Measurements from ENCODE around the gene SLC44A5.

The SLC44A5 gene

GRCh38 chr1:75472089-75472970 is 138.6 kb downstream of the SLC44A5 start:
- Histone ChIP-seq H3K4me1 (ENCODE audit: insufficient read depth, low read length) (no peaks in the 10 kb centered on the region), H3K9ac (ENCODE audit: low read depth, low read length) (no peak overlapping the region), H3K4me3 (ENCODE audit: low read depth in 1 of 2, low read length in 2 of 2) (no peak overlapping the region), H3K27me3 (ENCODE audit: insufficient read depth, low read length, poor library complexity) (no peaks in the 10 kb centered on the region), H4K20me1 (ENCODE audit: insufficient read depth, low read length) (no peaks in the 10 kb centered on the region), H3K9me3 (ENCODE audit: insufficient read depth, low read length, severe bottlenecking) (no peaks in the 10 kb centered on the region), H3K27ac (ENCODE audit: low read length) (no peak overlapping the region), H3K36me3 (ENCODE audit: insufficient read depth, low read length) (no peaks in the 10 kb centered on the region), H3K79me2 (ENCODE audit: insufficient read depth, low read length) (no peaks in the 10 kb centered on the region), H2AFZ (ENCODE audit: low read depth, low read length) (no peak overlapping the region), H3K4me2 (ENCODE audit: insufficient read depth, low read length) (no peak overlapping the region)
- DNase-seq: no peak
- no peak for TF ChIP-seq CTCF (IDR thresholded peaks at IDR 0.05; ENCODE audit: borderline replicate concordance, extremely low read depth, low read length, poor library complexity, severe bottlenecking)
- TF ChIP-seq EZH2 (IDR thresholded peaks at IDR 0.05; ENCODE audit: borderline replicate concordance, low read depth, low read length, severe bottlenecking): no peak
- no peak for ATAC-seq (ENCODE audit: insufficient read depth, low read depth)

- Histone ChIP-seq H3K36me3 (ENCODE audit: insufficient read depth, low read length) (no peaks in the 10 kb centered on the region), H3K27me3 (ENCODE audit: insufficient read depth, low read length, poor library complexity) (no peaks in the 10 kb centered on the region), H3K9ac (ENCODE audit: low read depth, low read length) (no peak overlapping the region), H3K79me2 (ENCODE audit: insufficient read depth, low read length) (no peaks in the 10 kb centered on the region), H3K4me1 (ENCODE audit: insufficient read depth, low read length) (no peaks in the 10 kb centered on the region), H4K20me1 (ENCODE audit: insufficient read depth, low read length) (no peaks in the 10 kb centered on the region), H3K27ac (ENCODE audit: low read length) (no peak overlapping the region), H3K4me3 (ENCODE audit: low read depth in 1 of 2, low read length in 2 of 2) (no peak overlapping the region), H2AFZ (ENCODE audit: low read depth, low read length) (no peak overlapping the region), H3K4me2 (ENCODE audit: insufficient read depth, low read length) (no peak overlapping the region), H3K9me3 (ENCODE audit: insufficient read depth, low read length, severe bottlenecking) (no peaks in the 10 kb centered on the region)
- ATAC-seq (ENCODE audit: insufficient read depth, low read depth) (no peak), DNase-seq (no peak)
- TF ChIP-seq EZH2 (IDR thresholded peaks at IDR 0.05; ENCODE audit: borderline replicate concordance, low read depth, low read length, severe bottlenecking) (no peak), CTCF (IDR thresholded peaks at IDR 0.05; ENCODE audit: borderline replicate concordance, extremely low read depth, low read length, poor library complexity, severe bottlenecking) (no peak)
These were observed 139.7 kb downstream of the SLC44A5 start for GRCh38 chr1:75471252-75471651.

- H3K27me3 ChIP-seq (ENCODE audit: insufficient read depth, low read length, poor library complexity): no peaks in the 10 kb centered on the region
- H2AFZ ChIP-seq (ENCODE audit: low read depth, low read length): no peak overlapping the region
- no peak overlapping the region for H3K27ac ChIP-seq (ENCODE audit: low read length)
- no peaks in the 10 kb centered on the region for H3K79me2 ChIP-seq (ENCODE audit: insufficient read depth, low read length)
- DNase-seq (no peak), ATAC-seq (ENCODE audit: insufficient read depth, low read depth) (no peak)
- H4K20me1 ChIP-seq (ENCODE audit: insufficient read depth, low read length): no peaks in the 10 kb centered on the region
- H3K9ac ChIP-seq (ENCODE audit: low read depth, low read length): no peak overlapping the region
- no peaks in the 10 kb centered on the region for H3K9me3 ChIP-seq (ENCODE audit: insufficient read depth, low read length, severe bottlenecking)
- no peak for TF ChIP-seq EZH2 (IDR thresholded peaks at IDR 0.05; ENCODE audit: borderline replicate concordance, low read depth, low read length, severe bottlenecking)
- TF ChIP-seq CTCF (IDR thresholded peaks at IDR 0.05; ENCODE audit: borderline replicate concordance, extremely low read depth, low read length, poor library complexity, severe bottlenecking): no peak
- H3K4me2 ChIP-seq (ENCODE audit: insufficient read depth, low read length): no peak overlapping the region
- no peaks in the 10 kb centered on the region for H3K36me3 ChIP-seq (ENCODE audit: insufficient read depth, low read length)
- H3K4me1 ChIP-seq (ENCODE audit: insufficient read depth, low read length): no peaks in the 10 kb centered on the region
- H3K4me3 ChIP-seq (ENCODE audit: low read depth in 1 of 2, low read length in 2 of 2): no peak overlapping the region
These were observed 140.5 kb downstream of the SLC44A5 start for GRCh38 chr1:75470448-75470847.
